HepG2 (cell line): ENCODE measurements around the gene WDR18. TPM values are rescaled to one million over a fixed set of nuclear protein-coding genes. Genes with fewer than 3 reads are reported as not detected.

Source experiments
- AKAP8 ChIP-seq: sonication (generic); formaldehyde crosslinking; IDR thresholded peaks from 2 replicates; pipeline ENCODE4 v1.5.1; 2020; ENCODE audit warnings: mild to moderate bottlenecking, missing genetic modification reagents
- ARNT ChIP-seq: fragments of 450-650 bp; IDR thresholded peaks from 2 replicates; pipeline ENCODE4 v1.6.1; 2017
- ATF1 ChIP-seq: IDR thresholded peaks from 2 replicates; pipeline ENCODE4 v1.6.1; 2016; ENCODE audit warnings: mild to moderate bottlenecking, control low read depth
- DRAP1 ChIP-seq: IDR thresholded peaks from 2 replicates; pipeline ENCODE4 v1.6.1; 2016; ENCODE audit warnings: missing genetic modification reagents, missing compliant biosample characterization
- HIC2 ChIP-seq: sonication (generic); formaldehyde crosslinking; IDR thresholded peaks from 2 replicates; pipeline ENCODE4 v1.9.0; 2022; ENCODE audit warnings: low read depth, missing genetic modification reagents
- HNF1B ChIP-seq: sonication (generic); formaldehyde crosslinking; IDR thresholded peaks from 2 replicates; pipeline ENCODE4 v1.5.1; 2020; ENCODE audit warnings: mild to moderate bottlenecking, moderate library complexity, missing genetic modification reagents
- KMT2A ChIP-seq: sonication (generic); formaldehyde crosslinking; IDR thresholded peaks from 2 replicates; pipeline ENCODE4 v1.4.0; 2020; ENCODE audit warnings: missing genetic modification reagents
- MNT ChIP-seq: fragments of 450-650 bp; IDR thresholded peaks from 2 replicates; pipeline ENCODE4 v1.6.1; 2016
- MTA1 ChIP-seq: sonication (generic); formaldehyde crosslinking; IDR thresholded peaks from 2 replicates; pipeline ENCODE4 v1.4.0; 2020; ENCODE audit warnings: missing genetic modification reagents, mild to moderate bottlenecking, borderline replicate concordance
- NCOA2 ChIP-seq: sonication (generic); formaldehyde crosslinking; IDR thresholded peaks from 2 replicates; pipeline ENCODE4 v1.8.0; 2022; ENCODE audit warnings: inconsistent platforms
- NFYC ChIP-seq: IDR thresholded peaks from 2 replicates; pipeline ENCODE4 v1.6.1; 2016; ENCODE audit warnings: missing genetic modification reagents, missing compliant biosample characterization
- POLR2AphosphoS5 ChIP-seq: IDR thresholded peaks from 2 replicates; pipeline ENCODE4 v1.6.1; 2012; ENCODE audit warnings: low read depth, low read length
- RBAK ChIP-seq: sonication (generic); formaldehyde crosslinking; IDR thresholded peaks from 2 replicates; pipeline ENCODE4 v1.5.1; 2020; ENCODE audit warnings: mild to moderate bottlenecking, missing genetic modification reagents
- SALL2 ChIP-seq: sonication (generic); formaldehyde crosslinking; IDR thresholded peaks from 2 replicates; pipeline ENCODE4 v1.8.1; 2023; ENCODE audit warnings: mild to moderate bottlenecking, missing genetic modification reagents, inconsistent platforms
- SOX5 ChIP-seq: IDR thresholded peaks from 2 replicates; pipeline ENCODE4 v1.6.1; 2016; ENCODE audit warnings: borderline replicate concordance
- ZNF136 ChIP-seq: sonication (generic); formaldehyde crosslinking; IDR thresholded peaks from 2 replicates; pipeline ENCODE4 v1.8.1; 2022; ENCODE audit warnings: low read depth, mild to moderate bottlenecking, moderate library complexity, missing genetic modification reagents
- ZNF317 ChIP-seq: sonication (generic); formaldehyde crosslinking; IDR thresholded peaks from 2 replicates; pipeline ENCODE4 v1.5.0; 2020; ENCODE audit warnings: mild to moderate bottlenecking, missing genetic modification reagents
- ZNF614 ChIP-seq: IDR thresholded peaks from 2 replicates; pipeline ENCODE4 v1.6.1; 2018; ENCODE audit warnings: missing biosample characterization, missing genetic modification reagents, inconsistent platforms, borderline replicate concordance
- ZNF670 ChIP-seq: sonication (generic); formaldehyde crosslinking; IDR thresholded peaks from 2 replicates; pipeline ENCODE4 v1.8.0; 2022; ENCODE audit warnings: mild to moderate bottlenecking, missing genetic modification reagents, borderline replicate concordance
- ZNF816 ChIP-seq: sonication (generic); formaldehyde crosslinking; IDR thresholded peaks from 2 replicates; pipeline ENCODE4 v1.8.0; 2022; ENCODE audit warnings: missing genetic modification reagents, mild to moderate bottlenecking, borderline replicate concordance
- polyA plus RNA-seq, 8 experiments: library from polyadenylated mRNA; depleted of rRNA in 3 of 8; stranded (reverse) in 7 of 8; unstranded in 1 of 8; fragments of >200 nt; fragmentation: Illumina TruSeq in 4 of 8; extraction: Trizol in 4 of 8; gene quantifications; 2 replicates each; pipeline versions ENCODE4 v1.2.1 to v1.2.3, GENCODE V29; 2011 to 2016; ENCODE audit warnings: low read depth in 4 of 8, missing spikeins in 1 of 8, mixed read lengths in 1 of 8; ENCODE audit not compliant: insufficient read depth in 1 of 8
- total RNA-seq, 5 experiments: library from RNA; depleted of rRNA; stranded (reverse); fragments of >200 nt; fragmentation: Illumina TruSeq; extraction: Trizol; gene quantifications; 2 replicates each; pipeline ENCODE4 v1.2.3, GENCODE V29; 2016; ENCODE audit warnings: low read depth in 1 of 5
- TF ChIP-seq, protein P1 (sequence below): fragments of 450-650 bp; IDR thresholded peaks from 2 replicates; pipeline ENCODE4 v1.6.1; 2017
- TF ChIP-seq, protein P2 (sequence below): IDR thresholded peaks from 2 replicates; pipeline ENCODE4 v1.6.1; 2012; ENCODE audit warnings: low read depth, low read length, improper control_type of control experiment

WDR18 gene
- total and polyA plus RNA-seq, 2 of the 13 experiments (the other 11 are each of a cell fraction or from before 2014, with no cell fraction given) = 36.4 to 47.6 TPM

GRCh38 chr19:952680-953444 is 31.3 kb upstream of the WDR18 start (continued):
- TF ChIP-seq ARNT (no peak), NFYC (CRISPR knock-in tag) (0 out of 2 replicates have a peak, but pooled peaks have one; percentile 13), HIC2 (peak; percentile 100), ZNF670 (peak; percentile 78; the same call in 1 of the 2 replicates), MNT (no peak), AKAP8 (peak; percentile 58; the same call in 1 of the 2 replicates), SOX5 (CRISPR knock-in tag) (peak; percentile 81), ZNF614 (peak; percentile 84), SALL2 (CRISPR knock-in tag) (peak; percentile 74), KMT2A (no peak), RBAK (no peak), ATF1 (no peak), DRAP1 (CRISPR knock-in tag) (peak; percentile 57; the same call in 1 of the 2 replicates), ZNF136 (CRISPR knock-in tag) (peak; percentile 53; the same call in 1 of the 2 replicates), ZNF816 (CRISPR knock-in tag) (peak; percentile 90; the same call in 1 of the 2 replicates), NCOA2 (CRISPR knock-in tag) (peak; percentile 97), MTA1 (CRISPR knock-in tag) (peak; percentile 96), HNF1B (peak; percentile 72), ZNF317 (CRISPR knock-in tag) (0 out of 2 replicates have a peak, but pooled peaks have one; percentile 71), POLR2AphosphoS5 (peak; percentile 60)
- TF ChIP-seq, protein P1, sequence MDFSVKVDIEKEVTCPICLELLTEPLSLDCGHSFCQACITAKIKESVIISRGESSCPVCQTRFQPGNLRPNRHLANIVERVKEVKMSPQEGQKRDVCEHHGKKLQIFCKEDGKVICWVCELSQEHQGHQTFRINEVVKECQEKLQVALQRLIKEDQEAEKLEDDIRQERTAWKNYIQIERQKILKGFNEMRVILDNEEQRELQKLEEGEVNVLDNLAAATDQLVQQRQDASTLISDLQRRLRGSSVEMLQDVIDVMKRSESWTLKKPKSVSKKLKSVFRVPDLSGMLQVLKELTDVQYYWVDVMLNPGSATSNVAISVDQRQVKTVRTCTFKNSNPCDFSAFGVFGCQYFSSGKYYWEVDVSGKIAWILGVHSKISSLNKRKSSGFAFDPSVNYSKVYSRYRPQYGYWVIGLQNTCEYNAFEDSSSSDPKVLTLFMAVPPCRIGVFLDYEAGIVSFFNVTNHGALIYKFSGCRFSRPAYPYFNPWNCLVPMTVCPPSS = no peak
- TF ChIP-seq, protein P2, sequence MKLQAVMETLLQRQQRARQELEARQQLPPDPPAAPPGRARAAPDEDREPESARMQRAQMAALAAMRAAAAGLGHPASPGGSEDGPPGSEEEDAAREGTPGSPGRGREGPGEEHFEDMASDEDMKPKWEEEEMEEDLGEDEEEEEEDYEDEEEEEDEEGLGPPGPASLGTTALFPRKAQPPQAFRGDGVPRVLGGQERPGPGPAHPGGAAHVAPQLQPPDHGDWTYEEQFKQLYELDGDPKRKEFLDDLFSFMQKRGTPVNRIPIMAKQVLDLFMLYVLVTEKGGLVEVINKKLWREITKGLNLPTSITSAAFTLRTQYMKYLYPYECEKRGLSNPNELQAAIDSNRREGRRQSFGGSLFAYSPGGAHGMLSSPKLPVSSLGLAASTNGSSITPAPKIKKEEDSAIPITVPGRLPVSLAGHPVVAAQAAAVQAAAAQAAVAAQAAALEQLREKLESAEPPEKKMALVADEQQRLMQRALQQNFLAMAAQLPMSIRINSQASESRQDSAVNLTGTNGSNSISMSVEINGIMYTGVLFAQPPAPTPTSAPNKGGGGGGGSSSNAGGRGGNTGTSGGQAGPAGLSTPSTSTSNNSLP = no peak
